ENCODE results near the gene OR5B21. TPM values are rescaled to one million over a fixed set of nuclear protein-coding genes. Genes with fewer than 3 reads are reported as not detected.

Gene OR5B21
- polyA plus RNA-seq, 3 donors: 0.12 TPM; not detected in 2

- Mint-ChIP-seq H3K4me1 (peaks cover 12% of the 10 kb centered on the region), H3K36me3 (no peaks in the 10 kb centered on the region), H3K27me3 (ENCODE audit: low read depth in 3 of 3) (peaks cover 1 to 4% (median 3%) of the 10 kb centered on the region in 3 donors), H3K4me3 (no peak overlapping the region), H3K27ac (no peak overlapping the region), H3K9me3 (no peaks in the 10 kb centered on the region)
- H3K4me2 ChIP-seq (replicated peaks; ENCODE audit: extremely low read depth, low read length, poor library complexity, severe bottlenecking): no peak overlapping the region
- H3K9ac ChIP-seq (ENCODE audit: insufficient read depth, low read length, poor library complexity, severe bottlenecking): no peak overlapping the region
- H3K4me3 ChIP-seq (replicated peaks in 1 of 3; ENCODE audit: low read depth in 2 of 3, low read length in 3 of 3): no peak overlapping the region
- H4K20me1 ChIP-seq (ENCODE audit: insufficient read depth, low read length): no peaks in the 10 kb centered on the region
- no peaks in the 10 kb centered on the region for H3K36me3 ChIP-seq (replicated peaks in 1 of 2; ENCODE audit: control insufficient read depth in 1 of 2, insufficient read depth in 2 of 2, low read length in 2 of 2)
- H3K27ac ChIP-seq (ENCODE audit: low read depth in 1 of 2, low read length in 2 of 2): no peak overlapping the region
- H3K27me3 ChIP-seq (ENCODE audit: control insufficient read depth in 2 of 2, insufficient read depth in 2 of 2, low read length in 2 of 2): no peaks in the 10 kb centered on the region
- H3K9me3 ChIP-seq (replicated peaks in 1 of 2; ENCODE audit: control insufficient read depth in 1 of 2, insufficient read depth in 1 of 2, low read length in 2 of 2): no peaks in the 10 kb centered on the region
- no peaks in the 10 kb centered on the region for H3K79me2 ChIP-seq (ENCODE audit: insufficient read depth, low read length)
- DNase-seq: no peak
- no peak overlapping the region for H2AFZ ChIP-seq (ENCODE audit: insufficient read depth, low read depth, low read length, poor library complexity, severe bottlenecking)
- H3K4me1 ChIP-seq (ENCODE audit: control insufficient read depth in 1 of 2, insufficient read depth in 2 of 2, low read length in 2 of 2): peaks cover 8 to 9% of the 10 kb centered on the region in 2 donors
- WGBS (ENCODE audit: insufficient coverage): 100% methylated on average over 1 of the region's 3 CpGs
- intact Hi-C loops (cut with micrococcal nuclease): no loop called here
- TF ChIP-seq, protein P1, sequence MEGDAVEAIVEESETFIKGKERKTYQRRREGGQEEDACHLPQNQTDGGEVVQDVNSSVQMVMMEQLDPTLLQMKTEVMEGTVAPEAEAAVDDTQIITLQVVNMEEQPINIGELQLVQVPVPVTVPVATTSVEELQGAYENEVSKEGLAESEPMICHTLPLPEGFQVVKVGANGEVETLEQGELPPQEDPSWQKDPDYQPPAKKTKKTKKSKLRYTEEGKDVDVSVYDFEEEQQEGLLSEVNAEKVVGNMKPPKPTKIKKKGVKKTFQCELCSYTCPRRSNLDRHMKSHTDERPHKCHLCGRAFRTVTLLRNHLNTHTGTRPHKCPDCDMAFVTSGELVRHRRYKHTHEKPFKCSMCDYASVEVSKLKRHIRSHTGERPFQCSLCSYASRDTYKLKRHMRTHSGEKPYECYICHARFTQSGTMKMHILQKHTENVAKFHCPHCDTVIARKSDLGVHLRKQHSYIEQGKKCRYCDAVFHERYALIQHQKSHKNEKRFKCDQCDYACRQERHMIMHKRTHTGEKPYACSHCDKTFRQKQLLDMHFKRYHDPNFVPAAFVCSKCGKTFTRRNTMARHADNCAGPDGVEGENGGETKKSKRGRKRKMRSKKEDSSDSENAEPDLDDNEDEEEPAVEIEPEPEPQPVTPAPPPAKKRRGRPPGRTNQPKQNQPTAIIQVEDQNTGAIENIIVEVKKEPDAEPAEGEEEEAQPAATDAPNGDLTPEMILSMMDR (IDR thresholded peaks at IDR 0.05): no peak
Measured at GRCh38 chr11:58511636-58512035, 3.7 kb upstream of the OR5B21 start.

GRCh38 chr11:58509748-58510147 lies 1.8 kb upstream of the OR5B21 start:
- TF ChIP-seq, protein P1 (IDR thresholded peaks at IDR 0.05): no peak
- intact Hi-C loops (cut with micrococcal nuclease): no loop called here

More at GRCh38 chr11:58509748-58510147, 1.8 kb upstream of the OR5B21 start:
- H3K79me2 ChIP-seq (ENCODE audit: insufficient read depth, low read length): no peaks in the 10 kb centered on the region
- H3K27ac Mint-ChIP-seq: no peak overlapping the region
- H3K9me3 ChIP-seq (replicated peaks in 1 of 2; ENCODE audit: control insufficient read depth in 1 of 2, insufficient read depth in 1 of 2, low read length in 2 of 2): no peaks in the 10 kb centered on the region
- H3K4me1 ChIP-seq (ENCODE audit: control insufficient read depth in 1 of 2, insufficient read depth in 2 of 2, low read length in 2 of 2): peaks cover 8 to 9% of the 10 kb centered on the region in 2 donors
- H3K27me3 Mint-ChIP-seq (ENCODE audit: low read depth in 3 of 3): peaks cover 1 to 4% (median 1%) of the 10 kb centered on the region in 3 donors
- DNase-seq: no peak
- H3K4me3 ChIP-seq (replicated peaks in 1 of 3; ENCODE audit: low read depth in 2 of 3, low read length in 3 of 3): no peak overlapping the region
- H3K4me2 ChIP-seq (replicated peaks; ENCODE audit: extremely low read depth, low read length, poor library complexity, severe bottlenecking): no peak overlapping the region
- H4K20me1 ChIP-seq (ENCODE audit: insufficient read depth, low read length): no peaks in the 10 kb centered on the region
- no peaks in the 10 kb centered on the region for H3K27me3 ChIP-seq (ENCODE audit: control insufficient read depth in 2 of 2, insufficient read depth in 2 of 2, low read length in 2 of 2)
- H3K4me3 Mint-ChIP-seq: no peak overlapping the region
- H3K36me3 Mint-ChIP-seq: no peaks in the 10 kb centered on the region
- peaks cover 14% of the 10 kb centered on the region for H3K4me1 Mint-ChIP-seq
- H3K27ac ChIP-seq (ENCODE audit: low read depth in 1 of 2, low read length in 2 of 2): no peak overlapping the region
- H3K9ac ChIP-seq (ENCODE audit: insufficient read depth, low read length, poor library complexity, severe bottlenecking): no peak overlapping the region
- no peaks in the 10 kb centered on the region for H3K36me3 ChIP-seq (replicated peaks in 1 of 2; ENCODE audit: control insufficient read depth in 1 of 2, insufficient read depth in 2 of 2, low read length in 2 of 2)
- H3K9me3 Mint-ChIP-seq: no peaks in the 10 kb centered on the region
- no CpG with 5 or more reads among the region's 1 CpG for WGBS (ENCODE audit: insufficient coverage)
- H2AFZ ChIP-seq (ENCODE audit: insufficient read depth, low read depth, low read length, poor library complexity, severe bottlenecking): no peak overlapping the region
